NT2/D1 (cell line): Measurements from ENCODE around the gene LCTL.

ENCODE experiments used
- DNase-seq: peaks from one replicate; pipeline ENCODE4 v3.0.0-alpha.2; 2011; ENCODE audit warnings: low read depth, low spot score
- H3K27me3 ChIP-seq: 2 replicates; pipeline ENCODE4 v1.6.0; 2011; ENCODE audit warnings: mild to moderate bottlenecking; ENCODE audit not compliant: insufficient read length, insufficient read depth
- H3K36me3 ChIP-seq: 2 replicates; pipeline ENCODE4 v1.6.1; 2011; ENCODE audit warnings: mild to moderate bottlenecking, low read length, mixed read lengths; ENCODE audit not compliant: insufficient read depth, insufficient read length
- H3K4me1 ChIP-seq: 2 replicates; pipeline ENCODE4 v1.5.1; 2011; ENCODE audit not compliant: insufficient read depth, insufficient read length
- H3K4me3 ChIP-seq: 2 replicates; pipeline ENCODE4 v1.5.1; 2011; ENCODE audit warnings: low read depth; ENCODE audit not compliant: insufficient read length
- H3K9ac ChIP-seq: 2 replicates; pipeline ENCODE4 v1.6.0; 2011; ENCODE audit warnings: low read depth; ENCODE audit not compliant: insufficient read length
- H3K9me3 ChIP-seq: 2 replicates; pipeline ENCODE4 v1.5.1; 2011; ENCODE audit warnings: mild to moderate bottlenecking, low read length; ENCODE audit not compliant: insufficient read depth
- SUZ12 ChIP-seq: IDR thresholded peaks from 2 replicates; pipeline ENCODE4 v1.6.1; 2011; ENCODE audit not compliant: insufficient read length, insufficient read depth; ENCODE audit errors: extremely low read depth
- YY1 ChIP-seq: IDR thresholded peaks from 2 replicates; pipeline ENCODE4 v1.6.1; 2011; ENCODE audit not compliant: insufficient read length, insufficient read depth
- ZNF274 ChIP-seq: IDR thresholded peaks from 2 replicates; pipeline ENCODE4 v1.6.1; 2011; ENCODE audit warnings: mild to moderate bottlenecking, low read depth, low read length

LCTL gene

GRCh38 chr15:66565741-66566144, at the start of gene LCTL:
TSS of gene LCTL (minus strand) at chr15:66565998. CDS start at chr15:66565365, 633 bp downstream.
- Histone ChIP-seq H3K27me3 (no peaks in the 10 kb centered on the region), H3K9ac (peak within 1 kb of the TSS; percentile 90), H3K4me1 (peaks cover 16% of the 10 kb centered on the region), H3K4me3 (peak within 1 kb of the TSS; percentile 52), H3K36me3 (peaks cover 22% of the 10 kb centered on the region), H3K9me3 (no peaks in the 10 kb centered on the region)
- DNase-seq: peak; percentile 57
- TF ChIP-seq ZNF274: no peak
- no peak for TF ChIP-seq SUZ12
- TF ChIP-seq YY1: no peak

- Histone ChIP-seq H3K9ac (no peak overlapping the region), H3K36me3 (no peaks in the 10 kb centered on the region), H3K27me3 (no peaks in the 10 kb centered on the region), H3K4me1 (peaks cover 18% of the 10 kb centered on the region), H3K4me3 (no peak overlapping the region), H3K9me3 (no peaks in the 10 kb centered on the region)
- DNase-seq: no peak
- TF ChIP-seq SUZ12: no peak
- no peak for TF ChIP-seq YY1
- no peak for TF ChIP-seq ZNF274
These were observed 49.4 kb upstream of the LCTL start for GRCh38 chr15:66614951-66615760.

- Histone ChIP-seq H3K9me3 (no peaks in the 10 kb centered on the region), H3K9ac (no peak overlapping the region), H3K36me3 (no peaks in the 10 kb centered on the region), H3K27me3 (no peaks in the 10 kb centered on the region), H3K4me1 (peaks cover 12% of the 10 kb centered on the region), H3K4me3 (no peak overlapping the region)
- no peak for TF ChIP-seq YY1
- no peak for TF ChIP-seq ZNF274
- TF ChIP-seq SUZ12: no peak
- no peak for DNase-seq
These were observed 48.7 kb upstream of the LCTL start for GRCh38 chr15:66614456-66614855.

GRCh38 chr15:66613743-66614142, 47.9 kb upstream of the LCTL start:
- no peaks in the 10 kb centered on the region for H3K27me3 ChIP-seq
- TF ChIP-seq ZNF274 (no peak), SUZ12 (no peak), YY1 (no peak)
- no peaks in the 10 kb centered on the region for H3K9me3 ChIP-seq
- peaks cover 9% of the 10 kb centered on the region for H3K4me1 ChIP-seq
- no peaks in the 10 kb centered on the region for H3K36me3 ChIP-seq
- no peak overlapping the region for H3K4me3 ChIP-seq
- no peak overlapping the region for H3K9ac ChIP-seq
- no peak for DNase-seq

- DNase-seq: no peak
- Histone ChIP-seq H3K9ac (no peak overlapping the region), H3K27me3 (no peaks in the 10 kb centered on the region), H3K36me3 (no peaks in the 10 kb centered on the region), H3K4me3 (no peak overlapping the region), H3K9me3 (no peaks in the 10 kb centered on the region), H3K4me1 (peaks cover 5% of the 10 kb centered on the region)
- TF ChIP-seq ZNF274: no peak
- no peak for TF ChIP-seq SUZ12
- TF ChIP-seq YY1: no peak
These were observed 45.7 kb upstream of the LCTL start for GRCh38 chr15:66611257-66612053.

GRCh38 chr15:66609876-66610275, 44.1 kb upstream of the LCTL start:
- TF ChIP-seq YY1: no peak
- no peak for TF ChIP-seq ZNF274
- no peak for TF ChIP-seq SUZ12
- no peaks in the 10 kb centered on the region for H3K27me3 ChIP-seq
- peaks cover 3% of the 10 kb centered on the region for H3K4me1 ChIP-seq
- no peak overlapping the region for H3K9ac ChIP-seq
- DNase-seq: no peak
- no peak overlapping the region for H3K4me3 ChIP-seq
- no peaks in the 10 kb centered on the region for H3K36me3 ChIP-seq
- H3K9me3 ChIP-seq: no peaks in the 10 kb centered on the region

- no peaks in the 10 kb centered on the region for H3K27me3 ChIP-seq
- no peak overlapping the region for H3K9ac ChIP-seq
- H3K4me3 ChIP-seq: no peak overlapping the region
- no peaks in the 10 kb centered on the region for H3K36me3 ChIP-seq
- H3K4me1 ChIP-seq: peaks cover 6% of the 10 kb centered on the region
- H3K9me3 ChIP-seq: no peaks in the 10 kb centered on the region
- no peak for DNase-seq
- TF ChIP-seq YY1 (no peak), SUZ12 (no peak), ZNF274 (no peak)
These were observed 43.1 kb upstream of the LCTL start for GRCh38 chr15:66608881-66609280.
